ENCODE results near the gene PHF14. TPM values are rescaled to one million over a fixed set of nuclear protein-coding genes. Genes with fewer than 3 reads are reported as not detected.

The PHF14 gene
- total RNA-seq, 4 donors from 2014 or later, result 23.0 to 50.7 (median 29.1) TPM

DNA sequence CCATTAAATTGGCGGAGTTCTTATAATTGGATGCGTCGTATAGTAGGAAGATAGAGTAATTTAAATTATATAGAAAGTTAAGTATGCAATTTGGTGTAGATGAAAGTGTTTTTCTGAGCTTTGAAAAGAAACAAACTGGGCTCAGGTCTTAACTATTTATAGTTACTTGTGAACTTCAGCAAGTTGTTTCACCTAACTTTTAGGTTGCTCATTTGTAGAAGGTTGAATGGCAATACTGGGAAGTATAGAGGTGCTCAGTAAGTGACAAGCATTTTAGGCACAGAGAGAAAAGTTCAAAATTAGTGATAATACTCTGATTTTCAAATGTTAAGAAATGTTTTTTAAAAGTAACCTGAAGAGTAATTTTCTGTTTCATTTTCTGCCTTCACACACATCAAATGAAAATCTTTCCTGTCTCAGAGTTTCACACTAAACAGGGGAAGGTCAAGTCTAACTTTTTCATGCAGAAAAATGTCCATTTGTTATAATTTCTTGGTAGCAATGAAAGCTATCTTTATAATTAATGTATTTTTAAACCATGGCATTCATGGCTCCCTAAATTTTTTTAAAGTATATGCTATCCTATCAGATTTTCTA lies 146.5 kb downstream of the PHF14 start:
- intact Hi-C loops (cut with DNase I), result no loop called here

DNA sequence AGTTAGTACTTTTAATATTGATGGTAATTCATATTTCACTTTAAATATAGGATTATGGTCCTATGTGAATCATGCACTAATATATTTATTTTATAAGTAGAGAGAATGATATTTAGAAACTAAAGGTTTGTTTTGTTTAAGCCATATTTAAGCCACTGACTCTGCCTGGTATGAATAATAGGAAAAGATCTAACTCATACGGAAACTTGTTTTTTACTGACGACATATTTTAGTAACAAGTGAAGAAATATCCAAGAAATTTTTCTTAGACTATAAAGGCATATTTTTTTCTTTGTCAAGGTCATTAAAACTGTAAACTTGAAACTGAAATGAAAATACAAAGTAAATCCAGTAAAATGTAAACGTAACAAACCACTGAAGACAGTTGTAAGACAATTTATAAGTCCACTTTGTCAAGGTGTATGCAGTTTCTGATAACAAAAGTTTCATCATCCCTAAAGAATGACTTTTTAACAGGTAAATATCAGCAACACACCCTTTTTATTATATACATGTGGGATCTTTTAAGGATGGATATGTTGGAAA lies 147.1 kb downstream of the PHF14 start:
- Histone ChIP-seq H3K9me3 (no peaks in the 10 kb centered on the region), H3K27ac (replicated peaks in 1 of 4) (no peak overlapping the region), H3K4me1 (no peaks in the 10 kb centered on the region), H3K4me3 (no peak overlapping the region), H3K27me3 (no peaks in the 10 kb centered on the region), H3K36me3 (peaks cover 0 to 11% (median 0%) of the 10 kb centered on the region in 4 donors)
- intact Hi-C loops (cut with DNase I), result no loop called here
- WGBS, result 86% methylated on average over 3 of the region's 3 CpGs
- no peak for DNase-seq (ENCODE audit: extremely low spot score)
- TF ChIP-seq EP300 (IDR thresholded peaks at IDR 0.05), result no peak
- TF ChIP-seq POLR2AphosphoS5 (IDR thresholded peaks at IDR 0.05), result no peak
- TF ChIP-seq POLR2A (IDR thresholded peaks at IDR 0.05; ENCODE audit: low read depth), result no peak
- TF ChIP-seq, protein P1, sequence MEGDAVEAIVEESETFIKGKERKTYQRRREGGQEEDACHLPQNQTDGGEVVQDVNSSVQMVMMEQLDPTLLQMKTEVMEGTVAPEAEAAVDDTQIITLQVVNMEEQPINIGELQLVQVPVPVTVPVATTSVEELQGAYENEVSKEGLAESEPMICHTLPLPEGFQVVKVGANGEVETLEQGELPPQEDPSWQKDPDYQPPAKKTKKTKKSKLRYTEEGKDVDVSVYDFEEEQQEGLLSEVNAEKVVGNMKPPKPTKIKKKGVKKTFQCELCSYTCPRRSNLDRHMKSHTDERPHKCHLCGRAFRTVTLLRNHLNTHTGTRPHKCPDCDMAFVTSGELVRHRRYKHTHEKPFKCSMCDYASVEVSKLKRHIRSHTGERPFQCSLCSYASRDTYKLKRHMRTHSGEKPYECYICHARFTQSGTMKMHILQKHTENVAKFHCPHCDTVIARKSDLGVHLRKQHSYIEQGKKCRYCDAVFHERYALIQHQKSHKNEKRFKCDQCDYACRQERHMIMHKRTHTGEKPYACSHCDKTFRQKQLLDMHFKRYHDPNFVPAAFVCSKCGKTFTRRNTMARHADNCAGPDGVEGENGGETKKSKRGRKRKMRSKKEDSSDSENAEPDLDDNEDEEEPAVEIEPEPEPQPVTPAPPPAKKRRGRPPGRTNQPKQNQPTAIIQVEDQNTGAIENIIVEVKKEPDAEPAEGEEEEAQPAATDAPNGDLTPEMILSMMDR (IDR thresholded peaks at IDR 0.05), result no peak

More for the DNA sequence above, 146.5 kb downstream of the PHF14 start:
- no peak for DNase-seq (ENCODE audit: extremely low spot score)
- 95% methylated on average over 3 of the region's 3 CpGs for WGBS
- Histone ChIP-seq H3K27me3 (no peaks in the 10 kb centered on the region), H3K27ac (replicated peaks in 1 of 4) (no peak overlapping the region), H3K9me3 (no peaks in the 10 kb centered on the region), H3K4me1 (no peaks in the 10 kb centered on the region), H3K36me3 (peaks cover 0 to 11% (median 0%) of the 10 kb centered on the region in 4 donors), H3K4me3 (no peak overlapping the region)
- TF ChIP-seq, protein P1 (IDR thresholded peaks at IDR 0.05), result no peak
- no peak for TF ChIP-seq EP300 (IDR thresholded peaks at IDR 0.05)
- no peak for TF ChIP-seq POLR2AphosphoS5 (IDR thresholded peaks at IDR 0.05)
- no peak for TF ChIP-seq POLR2A (IDR thresholded peaks at IDR 0.05; ENCODE audit: low read depth)

GRCh38 chr7:11124856-11125559 lies 151.3 kb downstream of the PHF14 start:
- 92% methylated on average over 2 of the region's 2 CpGs for WGBS
- no peaks in the 10 kb centered on the region for H3K9me3 ChIP-seq
- intact Hi-C loops (cut with DNase I), result no loop called here
- peaks cover 0 to 6% (median 0%) of the 10 kb centered on the region in 4 donors for H3K36me3 ChIP-seq
- H3K27me3 ChIP-seq, result no peaks in the 10 kb centered on the region
- no peak for TF ChIP-seq POLR2A (IDR thresholded peaks at IDR 0.05; ENCODE audit: low read depth)
- no peak for TF ChIP-seq EP300 (IDR thresholded peaks at IDR 0.05)
- TF ChIP-seq POLR2AphosphoS5 (IDR thresholded peaks at IDR 0.05), result no peak
- TF ChIP-seq, protein P1 (IDR thresholded peaks at IDR 0.05), result no peak
- no peak for DNase-seq (ENCODE audit: extremely low spot score)
- no peak overlapping the region for H3K4me3 ChIP-seq
- peaks cover 0 to 5% (median 0%) of the 10 kb centered on the region in 4 donors for H3K4me1 ChIP-seq
- no peak overlapping the region for H3K27ac ChIP-seq (replicated peaks in 1 of 4)

DNA sequence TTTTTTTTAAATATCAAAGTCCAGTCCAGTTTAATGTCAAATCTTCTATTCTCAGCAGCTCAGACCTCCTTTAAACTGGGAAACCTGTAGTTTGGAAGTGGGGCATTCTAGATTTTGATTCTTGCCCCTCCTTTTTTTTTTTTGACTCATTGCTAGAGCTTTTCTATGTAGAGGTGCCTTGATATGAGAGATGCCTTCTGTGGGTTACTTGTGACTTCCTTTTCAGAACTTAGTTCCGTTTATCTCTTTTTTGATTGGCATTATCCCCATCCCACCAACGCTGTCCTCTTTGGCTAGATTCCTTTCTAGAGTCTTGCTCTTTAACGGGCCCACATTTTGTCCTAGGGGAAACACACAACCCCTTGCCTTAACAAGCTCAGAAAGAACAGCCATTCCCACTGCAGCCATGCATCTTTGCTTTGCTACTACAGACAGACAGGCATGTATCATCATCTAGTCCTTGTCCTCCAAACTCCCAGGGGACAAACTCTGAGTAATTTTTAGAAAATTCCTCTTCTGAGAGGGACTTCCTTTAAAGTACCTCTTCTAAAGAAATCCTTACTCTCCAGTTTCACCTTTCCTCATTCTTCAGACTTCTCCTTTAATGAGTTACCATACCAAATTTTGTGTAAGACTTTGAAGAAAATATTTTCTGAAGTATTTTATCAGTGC lies 153.6 kb downstream of the PHF14 start:
- Histone ChIP-seq H3K4me1 (peaks cover 0 to 5% (median 0%) of the 10 kb centered on the region in 4 donors), H3K27me3 (no peaks in the 10 kb centered on the region), H3K27ac (replicated peaks in 1 of 4) (no peak overlapping the region), H3K36me3 (no peaks in the 10 kb centered on the region), H3K9me3 (no peaks in the 10 kb centered on the region), H3K4me3 (no peak overlapping the region)
- TF ChIP-seq, protein P1 (IDR thresholded peaks at IDR 0.05), result no peak
- no peak for TF ChIP-seq POLR2A (IDR thresholded peaks at IDR 0.05; ENCODE audit: low read depth)
- no peak for TF ChIP-seq EP300 (IDR thresholded peaks at IDR 0.05)
- TF ChIP-seq POLR2AphosphoS5 (IDR thresholded peaks at IDR 0.05), result no peak
- DNase-seq (ENCODE audit: extremely low spot score), result no peak
- intact Hi-C loops (cut with DNase I), result no loop called here
- 83% methylated on average over 3 of the region's 3 CpGs for WGBS
